IPS-11a (cell line): ENCODE data around the gene CXCL3.
A peak's percentile ranks its signal among the peaks of the same experiment; 100 is the strongest.

Experiments used
- H3K4me3 ChIP-seq: one replicate; pipeline ENCODE4 v1.5.1; 2013; ENCODE audit warnings: low read depth, low read length, control low read depth

CXCL3 gene

GRCh38 chr4:74016068-74016467 lies 22.4 kb downstream of the CXCL3 start:
- no peak overlapping the region for H3K4me3 ChIP-seq

GRCh38 chr4:74015126-74015780 lies 23.2 kb downstream of the CXCL3 start:
- H3K4me3 ChIP-seq, result no peak overlapping the region

GRCh38 chr4:74014332-74014731 lies 24.2 kb downstream of the CXCL3 start:
- H3K4me3 ChIP-seq, result no peak overlapping the region

GRCh38 chr4:74013264-74013663 lies 25.2 kb downstream of the CXCL3 start:
- H3K4me3 ChIP-seq, result no peak overlapping the region

GRCh38 chr4:74012130-74012529 lies 26.4 kb downstream of the CXCL3 start:
- no peak overlapping the region for H3K4me3 ChIP-seq

GRCh38 chr4:74009307-74009706 lies 29.2 kb downstream of the CXCL3 start:
- no peak overlapping the region for H3K4me3 ChIP-seq

GRCh38 chr4:74006009-74006476 lies 32.4 kb downstream of the CXCL3 start:
- H3K4me3 ChIP-seq, result no peak overlapping the region

- no peak overlapping the region for H3K4me3 ChIP-seq
Observed at GRCh38 chr4:74005528-74005927, 33.0 kb downstream of the CXCL3 start.

- H3K4me3 ChIP-seq, result no peak overlapping the region
Observed at GRCh38 chr4:74004668-74005067, 33.8 kb downstream of the CXCL3 start.

GRCh38 chr4:74000301-74000700 lies 38.2 kb downstream of the CXCL3 start:
- no peak overlapping the region for H3K4me3 ChIP-seq

- peak within 1 kb of the TSS; percentile 25 for H3K4me3 ChIP-seq
Observed at GRCh38 chr4:73998040-73999011, 40.2 kb downstream of the CXCL3 start, which contains the start of gene CXCL5. CXCL5 (minus strand) TSS chr4:73998677; CDS start chr4:73998581, 96 bp downstream.

GRCh38 chr4:73992050-73992449 lies 46.4 kb downstream of the CXCL3 start:
- no peak overlapping the region for H3K4me3 ChIP-seq

- H3K4me3 ChIP-seq, result no peak overlapping the region
Observed at GRCh38 chr4:73991742-73992000, 46.8 kb downstream of the CXCL3 start.

GRCh38 chr4:73990988-73991741 lies 47.3 kb downstream of the CXCL3 start:
- H3K4me3 ChIP-seq, result no peak overlapping the region

- no peak overlapping the region for H3K4me3 ChIP-seq
Observed at GRCh38 chr4:73989928-73990327, 48.6 kb downstream of the CXCL3 start.

GRCh38 chr4:73989031-73989430 lies 49.5 kb downstream of the CXCL3 start:
- no peak overlapping the region for H3K4me3 ChIP-seq

- H3K4me3 ChIP-seq, result no peak within 1 kb of the TSS
Observed at GRCh38 chr4:73988061-73988460, 50.4 kb downstream of the CXCL3 start, which contains the start of gene PPBP. PPBP (minus strand) TSS chr4:73988190; CDS start chr4:73988103, 87 bp downstream.
